Fibroblast of lung (primary cell): ENCODE data around the gene PRAMEF20. TPM values are rescaled to one million over a fixed set of nuclear protein-coding genes. Genes with fewer than 3 reads are reported as not detected.
"Not testable (repeated sequence)": the region's sequence is repeated elsewhere in the genome, so short reads cannot be mapped to it uniquely, and the experiment has no call there.

Experiments used
- DNase-seq, 2 donors: peaks; one replicate each; pipeline versions ENCODE4 v3.0.0 to v3.0.0-alpha.2; 2010; ENCODE audit warnings: low read depth in 2 of 2
- H2AFZ ChIP-seq: 2 replicates; pipeline ENCODE4 v1.5.1; 2012; ENCODE audit warnings: low read length, control low read depth, inconsistent platforms
- H3K27ac ChIP-seq: 2 replicates; pipeline ENCODE4 v1.5.1; 2011; ENCODE audit warnings: low read length, control low read depth; ENCODE audit not compliant: insufficient read depth
- H3K27me3 ChIP-seq: 2 replicates; pipeline ENCODE4 v1.5.1; 2011; ENCODE audit warnings: mild to moderate bottlenecking, low read length; ENCODE audit not compliant: control insufficient read depth, insufficient read depth
- H3K36me3 ChIP-seq: 2 replicates; pipeline ENCODE4 v1.5.1; 2011; ENCODE audit warnings: low read length; ENCODE audit not compliant: control insufficient read depth, insufficient read depth
- H3K4me1 ChIP-seq: 2 replicates; pipeline ENCODE4 v1.5.1; 2011; ENCODE audit warnings: low read length; ENCODE audit not compliant: control insufficient read depth, insufficient read depth; ENCODE audit errors: extremely low read depth
- H3K4me2 ChIP-seq: 2 replicates; pipeline ENCODE4 v1.5.1; 2011; ENCODE audit warnings: low read length, control low read depth; ENCODE audit not compliant: insufficient read depth; ENCODE audit errors: extremely low read depth
- H3K4me3 ChIP-seq, 4 experiments: fragments of 200-600 bp in 1 of 4; sonication (generic) in 1 of 4; replicated peaks in 1 of 4; 2 replicates each; pipeline ENCODE4 v1.5.1; 2011 to 2016; ENCODE audit warnings: low read length in 4 of 4, low read depth in 3 of 4, mild to moderate bottlenecking in 3 of 4, control low read depth in 2 of 4, inconsistent platforms in 1 of 4, mixed read lengths in 1 of 4; ENCODE audit not compliant: insufficient read depth in 1 of 4; ENCODE audit errors: control extremely low read depth in 1 of 4
- H3K79me2 ChIP-seq: 2 replicates; pipeline ENCODE4 v1.5.1; 2012; ENCODE audit warnings: mild to moderate bottlenecking, low read length, inconsistent platforms; ENCODE audit not compliant: control insufficient read depth, insufficient read depth
- H3K9ac ChIP-seq: 2 replicates; pipeline ENCODE4 v1.5.1; 2011; ENCODE audit warnings: mild to moderate bottlenecking, low read length, control low read depth; ENCODE audit not compliant: insufficient read depth
- H3K9me3 ChIP-seq: 2 replicates; pipeline ENCODE4 v1.5.1; 2012; ENCODE audit warnings: low read depth, low read length; ENCODE audit not compliant: control insufficient read depth, insufficient read depth
- H4K20me1 ChIP-seq: 2 replicates; pipeline ENCODE4 v1.5.1; 2011; ENCODE audit warnings: low read length; ENCODE audit not compliant: control insufficient read depth, insufficient read depth; ENCODE audit errors: extremely low read depth
- polyA minus RNA-seq: library from RNA; depleted of rRNA, polyadenylated mRNA; stranded (reverse); fragments of >200 nt; gene quantifications from 2 replicates; pipeline ENCODE4 v1.2.3, GENCODE V29; 2011; ENCODE audit warnings: low replicate concordance
- polyA plus RNA-seq, 2 donors: library from polyadenylated mRNA; depleted of rRNA in 1 of 2; stranded (reverse) in 1 of 2; unstranded in 1 of 2; fragments of >200 nt; gene quantifications; 2 replicates each; pipeline ENCODE4 v1.2.1, GENCODE V29; 2011 to 2012; ENCODE audit warnings: missing spikeins in 1 of 2
- total RNA-seq: library from RNA; depleted of rRNA; stranded (reverse); fragments of >200 nt; gene quantifications from 2 replicates; pipeline ENCODE4 v1.2.1, GENCODE V29; 2014

The PRAMEF20 gene
- not detected in 2 replicates for total RNA-seq
- polyA plus RNA-seq, result not detected in 2 replicates
- not detected in 2 replicates for polyA plus RNA-seq (2012)
- not detected in 2 replicates for polyA minus RNA-seq

DNA sequence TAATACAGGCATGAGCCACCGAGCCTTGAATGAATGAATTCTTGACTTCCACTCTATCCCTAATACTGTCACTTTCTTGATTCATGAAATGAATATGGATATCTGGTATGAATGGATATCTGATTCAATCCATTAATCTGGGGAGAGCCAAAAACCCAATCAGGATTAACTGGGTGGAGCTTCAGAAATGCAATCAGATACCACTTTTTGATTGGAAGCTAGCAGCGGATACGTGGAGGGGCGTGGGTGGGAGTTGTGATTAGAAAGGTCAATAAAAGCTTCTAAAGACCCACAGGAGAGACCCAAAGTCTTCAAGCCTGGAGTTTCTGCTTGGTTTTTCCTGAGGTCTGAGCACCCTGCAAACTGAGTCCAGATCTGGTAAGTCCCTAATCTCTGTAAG, at the start of gene PRAMEF20:
TSS of gene PRAMEF20 (plus strand) at position 301 of the 400 bp plus-strand sequence. CDS start 5,905 bp downstream, outside the sequence.
- not testable (repeated sequence) for DNase-seq

GRCh38 chr1:13362364-13362763, 47.9 kb upstream of the PRAMEF20 start:
- H3K36me3 ChIP-seq, H3K4me2 ChIP-seq, H4K20me1 ChIP-seq, H3K27me3 ChIP-seq, H3K9me3 ChIP-seq, H3K79me2 ChIP-seq, DNase-seq, H3K27ac ChIP-seq, H3K9ac ChIP-seq, H2AFZ ChIP-seq, H3K4me3 ChIP-seq, H3K4me1 ChIP-seq: not testable (repeated sequence)

More for the DNA sequence above, at the start of gene PRAMEF20:
- H2AFZ ChIP-seq, H3K79me2 ChIP-seq, H3K27ac ChIP-seq, H3K4me1 ChIP-seq, H3K9me3 ChIP-seq, H4K20me1 ChIP-seq, H3K36me3 ChIP-seq, H3K4me2 ChIP-seq, H3K27me3 ChIP-seq, H3K4me3 ChIP-seq, H3K9ac ChIP-seq: not testable (repeated sequence)

- not testable (repeated sequence) for H3K9ac ChIP-seq, H3K36me3 ChIP-seq, H3K4me3 ChIP-seq, H3K27ac ChIP-seq, H3K4me2 ChIP-seq, DNase-seq, H3K27me3 ChIP-seq, H3K4me1 ChIP-seq, H3K79me2 ChIP-seq, H4K20me1 ChIP-seq, H2AFZ ChIP-seq, H3K9me3 ChIP-seq
Observed at GRCh38 chr1:13364928-13365327, 45.3 kb upstream of the PRAMEF20 start.

DNA sequence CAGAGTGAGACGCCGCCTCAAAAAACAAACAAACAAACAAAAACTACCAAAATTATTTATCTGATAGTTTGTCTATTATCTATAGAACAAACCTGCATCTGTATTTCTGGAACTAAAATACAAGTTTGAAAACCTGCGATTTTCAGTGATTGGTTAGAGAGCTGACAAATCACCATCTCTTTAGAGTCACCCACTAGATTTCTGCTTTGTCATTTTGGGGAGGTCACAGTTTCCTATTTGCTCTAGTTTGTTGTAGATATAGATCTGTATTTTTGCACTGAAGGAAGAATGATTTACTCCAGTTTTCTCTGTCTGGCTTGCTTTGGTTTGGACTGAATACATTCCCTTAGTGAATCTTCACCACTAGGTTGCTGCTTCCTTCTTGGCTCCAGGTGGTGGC, 43.7 kb upstream of the PRAMEF20 start:
- H3K9me3 ChIP-seq, H3K4me3 ChIP-seq, H4K20me1 ChIP-seq, H3K4me1 ChIP-seq, H3K79me2 ChIP-seq, H3K36me3 ChIP-seq, H3K27ac ChIP-seq, DNase-seq, H3K9ac ChIP-seq, H3K4me2 ChIP-seq, H2AFZ ChIP-seq, H3K27me3 ChIP-seq: not testable (repeated sequence)

- not testable (repeated sequence) for H3K9me3 ChIP-seq, H3K36me3 ChIP-seq, H3K4me2 ChIP-seq, H4K20me1 ChIP-seq, H3K27ac ChIP-seq, H3K27me3 ChIP-seq, H2AFZ ChIP-seq, H3K4me1 ChIP-seq, DNase-seq, H3K79me2 ChIP-seq, H3K4me3 ChIP-seq, H3K9ac ChIP-seq
Observed at GRCh38 chr1:13368544-13368943, 41.7 kb upstream of the PRAMEF20 start.

DNA sequence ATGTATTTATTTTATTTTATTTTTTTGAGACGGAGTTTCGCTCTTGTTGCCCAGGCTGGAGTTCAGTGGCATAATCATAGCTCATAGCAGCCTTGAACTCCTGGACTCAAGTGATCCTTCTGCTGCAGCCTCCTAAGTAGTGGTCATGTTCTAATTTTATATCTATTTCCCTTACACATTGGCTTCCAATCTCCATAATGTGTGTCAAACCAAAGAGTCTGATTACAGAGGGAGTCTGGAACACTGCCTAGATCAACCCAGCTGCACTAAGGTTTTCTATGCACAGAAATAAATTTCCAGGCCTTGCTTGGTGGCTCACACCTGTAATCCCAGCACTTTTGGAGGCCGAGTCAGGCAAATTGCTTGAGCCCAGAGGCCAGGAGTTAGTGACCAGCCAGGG, 31.3 kb upstream of the PRAMEF20 start:
- DNase-seq, H3K27ac ChIP-seq, H3K36me3 ChIP-seq, H3K79me2 ChIP-seq, H3K27me3 ChIP-seq, H3K9ac ChIP-seq, H3K4me1 ChIP-seq, H3K4me2 ChIP-seq, H4K20me1 ChIP-seq, H3K9me3 ChIP-seq, H2AFZ ChIP-seq, H3K4me3 ChIP-seq: not testable (repeated sequence)

- not testable (repeated sequence) for H2AFZ ChIP-seq, H4K20me1 ChIP-seq, H3K27me3 ChIP-seq, DNase-seq, H3K9ac ChIP-seq, H3K4me3 ChIP-seq, H3K9me3 ChIP-seq, H3K36me3 ChIP-seq, H3K79me2 ChIP-seq, H3K4me1 ChIP-seq, H3K27ac ChIP-seq, H3K4me2 ChIP-seq
Observed at GRCh38 chr1:13380380-13380779, 29.9 kb upstream of the PRAMEF20 start.
